ENCODE measurements around the gene SELPLG.

DNA sequence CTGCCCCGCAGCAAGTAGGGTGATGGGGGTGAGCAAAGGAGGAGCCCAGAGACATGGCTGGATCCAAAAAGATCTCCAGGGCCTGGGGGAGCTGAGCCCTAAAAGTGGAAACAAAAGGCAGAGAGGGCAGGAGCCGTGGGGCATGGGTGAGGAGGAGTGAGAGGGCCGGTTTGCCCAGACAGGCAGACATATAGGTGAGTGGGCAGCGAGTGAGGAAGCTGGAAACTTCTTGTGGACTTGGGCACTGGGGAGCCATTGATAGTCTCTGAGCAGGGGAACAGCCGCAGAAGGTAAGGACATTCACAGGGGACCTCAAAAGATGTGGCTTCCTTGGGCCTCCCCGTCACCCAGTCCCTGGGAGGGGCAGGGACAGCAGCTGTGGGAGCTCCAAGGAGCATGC is 19.1 kb downstream of the SELPLG start:
- TF ChIP-seq, protein P1, sequence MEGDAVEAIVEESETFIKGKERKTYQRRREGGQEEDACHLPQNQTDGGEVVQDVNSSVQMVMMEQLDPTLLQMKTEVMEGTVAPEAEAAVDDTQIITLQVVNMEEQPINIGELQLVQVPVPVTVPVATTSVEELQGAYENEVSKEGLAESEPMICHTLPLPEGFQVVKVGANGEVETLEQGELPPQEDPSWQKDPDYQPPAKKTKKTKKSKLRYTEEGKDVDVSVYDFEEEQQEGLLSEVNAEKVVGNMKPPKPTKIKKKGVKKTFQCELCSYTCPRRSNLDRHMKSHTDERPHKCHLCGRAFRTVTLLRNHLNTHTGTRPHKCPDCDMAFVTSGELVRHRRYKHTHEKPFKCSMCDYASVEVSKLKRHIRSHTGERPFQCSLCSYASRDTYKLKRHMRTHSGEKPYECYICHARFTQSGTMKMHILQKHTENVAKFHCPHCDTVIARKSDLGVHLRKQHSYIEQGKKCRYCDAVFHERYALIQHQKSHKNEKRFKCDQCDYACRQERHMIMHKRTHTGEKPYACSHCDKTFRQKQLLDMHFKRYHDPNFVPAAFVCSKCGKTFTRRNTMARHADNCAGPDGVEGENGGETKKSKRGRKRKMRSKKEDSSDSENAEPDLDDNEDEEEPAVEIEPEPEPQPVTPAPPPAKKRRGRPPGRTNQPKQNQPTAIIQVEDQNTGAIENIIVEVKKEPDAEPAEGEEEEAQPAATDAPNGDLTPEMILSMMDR (IDR thresholded peaks at IDR 0.05 in 4 of 5, conservative IDR thresholded peaks at IDR 0.05 in 1 of 5): no peak
- no peak for TF ChIP-seq POLR2A (IDR thresholded peaks at IDR 0.05)
